B cell (primary cell): ENCODE measurements around the gene RGCC. TPM values are rescaled to one million over a fixed set of nuclear protein-coding genes. Genes with fewer than 3 reads are reported as not detected.

ENCODE experiments used
- ATAC-seq: fragments of 200-7000 bp; cut with Tn5 transposase; one replicate; pipeline ENCODE4 v1.10.0; 2021; ENCODE audit warnings: low read depth, mild to moderate bottlenecking, moderate number of reproducible peaks, moderate library complexity
- CTCF ChIA-PET: fragments of 350-600 bp; sonication (Branson Sonifier 250); formaldehyde crosslinking; loops from one replicate; lab custom pipeline; 2021; ENCODE audit warnings: antibody characterized with exemption, inconsistent platforms; lab: Charles Lee
- POLR2A ChIA-PET: fragments of 350-600 bp; sonication (Branson Sonifier 250); formaldehyde crosslinking; loops from one replicate; lab custom pipeline; 2021; ENCODE audit warnings: antibody characterized with exemption; lab: Charles Lee
- DNase-seq: peaks from one replicate; pipeline ENCODE4 v3.0.0; 2013
- H2AFZ ChIP-seq: 2 replicates; pipeline ENCODE4 v1.6.1; 2012; ENCODE audit warnings: mild to moderate bottlenecking, low read depth, low read length; ENCODE audit not compliant: insufficient read depth, poor library complexity, severe bottlenecking
- H3K27ac ChIP-seq, 2 donors: 1 replicate in 1 of 2; 2 replicates in 1 of 2; pipeline ENCODE4 v1.5.1; 2012 to 2013; ENCODE audit warnings: low read length in 2 of 2, mild to moderate bottlenecking in 2 of 2, moderate library complexity in 1 of 2
- H3K27me3 ChIP-seq, 4 experiments: fragments of 200-600 bp in 1 of 4; sonication (generic) in 1 of 4; replicated peaks in 1 of 4; 1 replicate in 2 of 4; 2 replicates in 2 of 4; pipeline versions ENCODE4 v1.6.1 to v1.7.0; 2013 to 2016; ENCODE audit warnings: low read length in 3 of 4, mild to moderate bottlenecking in 2 of 4, mixed read lengths in 1 of 4, moderate library complexity in 1 of 4; ENCODE audit not compliant: insufficient read depth in 4 of 4, control insufficient read depth in 3 of 4; ENCODE audit errors: control extremely low read depth in 1 of 4
- H3K36me3 ChIP-seq, 2 experiments: replicated peaks in 1 of 2; 1 replicate in 1 of 2; 2 replicates in 1 of 2; pipeline versions ENCODE4 v1.6.1 to v1.7.1; 2013; ENCODE audit warnings: low read length in 1 of 2; ENCODE audit not compliant: insufficient read depth in 2 of 2, control insufficient read depth in 1 of 2; ENCODE audit errors: control extremely low read depth in 1 of 2, extremely low read depth in 1 of 2
- H3K4me1 ChIP-seq, 2 donors: fragments of 200-600 bp in 1 of 2; sonication (generic) in 1 of 2; 1 replicate in 1 of 2; 2 replicates in 1 of 2; pipeline versions ENCODE4 v1.5.1 to v1.6.1; 2013 to 2017; ENCODE audit warnings: low read length in 2 of 2; ENCODE audit not compliant: control insufficient read depth in 2 of 2, insufficient read depth in 2 of 2
- H3K4me2 ChIP-seq: replicated peaks from 2 replicates; pipeline ENCODE3; 2012; ENCODE audit warnings: mild to moderate bottlenecking, low read depth, low read length; ENCODE audit not compliant: poor library complexity, severe bottlenecking
- H3K4me3 ChIP-seq, 5 experiments: fragments of 200-600 bp in 1 of 5; sonication (generic) in 1 of 5; 1 replicate in 3 of 5; 2 replicates in 2 of 5; pipeline versions ENCODE4 v1.5.1 to v1.7.0; 2011 to 2016; ENCODE audit warnings: low read length in 4 of 5, mild to moderate bottlenecking in 4 of 5, low read depth in 2 of 5, control low read depth in 1 of 5, moderate library complexity in 1 of 5; ENCODE audit not compliant: insufficient read depth in 1 of 5; ENCODE audit errors: control extremely low read depth in 1 of 5, extremely low read depth in 1 of 5
- H3K79me2 ChIP-seq: fragments of 200-600 bp; sonication (generic); one replicate; pipeline ENCODE4 v1.6.0; 2016; ENCODE audit warnings: low read length; ENCODE audit not compliant: control insufficient read depth, insufficient read depth
- H3K9ac ChIP-seq: fragments of 200-600 bp; sonication (generic); 2 replicates; pipeline ENCODE4 v1.6.1; 2017; ENCODE audit warnings: mild to moderate bottlenecking, low read length, moderate library complexity
- H3K9me3 ChIP-seq, 3 donors: one replicate each; pipeline versions ENCODE4 v1.6.1 to v1.7.1; 2013; ENCODE audit warnings: low read length in 2 of 3; ENCODE audit not compliant: control insufficient read depth in 2 of 3, insufficient read depth in 1 of 3; ENCODE audit errors: control extremely low read depth in 1 of 3
- H4K20me1 ChIP-seq: 2 replicates; pipeline ENCODE4 v1.6.0; 2012; ENCODE audit warnings: mild to moderate bottlenecking, low read length; ENCODE audit not compliant: insufficient read depth, control insufficient read depth, poor library complexity, severe bottlenecking
- H3K27ac Mint-ChIP-seq: one replicate; pipeline ENCODE4 v1.8.0; 2021; ENCODE audit warnings: mixed read lengths
- H3K27me3 Mint-ChIP-seq: one replicate; pipeline ENCODE4 v1.8.0; 2021; ENCODE audit warnings: mixed read lengths
- H3K4me1 Mint-ChIP-seq: one replicate; pipeline ENCODE4 v1.8.0; 2021; ENCODE audit warnings: mixed read lengths
- H3K4me3 Mint-ChIP-seq: one replicate; pipeline ENCODE4 v1.8.0; 2021; ENCODE audit warnings: mixed read lengths
- H3K9me3 Mint-ChIP-seq: one replicate; pipeline ENCODE4 v1.8.0; 2022; ENCODE audit warnings: mixed read lengths; ENCODE audit not compliant: insufficient read depth
- EZH2 ChIP-seq: IDR thresholded peaks from 2 replicates; pipeline ENCODE4 v1.6.1; 2012; ENCODE audit warnings: borderline replicate concordance, low read depth, mild to moderate bottlenecking, moderate library complexity, low read length; ENCODE audit not compliant: insufficient read depth, poor library complexity, severe bottlenecking
- WGBS: methylation state at CpG from one replicate; pipeline ENCODE4 v1.1.5; 2013; ENCODE audit warnings: missing lambda C conversion rate; ENCODE audit not compliant: insufficient coverage; 5-methylcytosine and 5-hydroxymethylcytosine counted together
- intact Hi-C: fragments of 100-400 bp; cut with micrococcal nuclease; formaldehyde crosslinking; loops from one replicate; pipeline ENCODE4 v1.10.0; 2022
- polyA plus RNA-seq: library from polyadenylated mRNA; depleted of rRNA; stranded (reverse); fragments of >200 nt; gene quantifications from 2 replicates; pipeline ENCODE4 v1.2.3, GENCODE V29; 2012
- total RNA-seq, 2 donors: library from RNA; stranded (reverse); fragments of 120-200 nt in 1 of 2; gene quantifications; 1 replicate in 1 of 2; 2 replicates in 1 of 2; pipeline versions ENCODE4 v1.2.3 to v1.2.4, GENCODE V29; 2013 to 2022
- TF ChIP-seq, protein P1 (sequence below): fragments of 200-600 bp; IDR thresholded peaks from one replicate; pipeline ENCODE4 v1.8.0; 2022; ENCODE audit warnings: antibody characterized with exemption, mild to moderate bottlenecking

Gene RGCC
- total and polyA plus RNA-seq, 2 donors (not counting 1 experiment from before 2014, with no cell fraction given) = 8.0 to 16.0 TPM

- peaks cover 12% of the 10 kb centered on the region for H4K20me1 ChIP-seq
- ATAC-seq (no peak), DNase-seq (peak; percentile 68)
- no peak overlapping the region for H3K27ac ChIP-seq
- Mint-ChIP-seq H3K9me3 (no peaks in the 10 kb centered on the region), H3K4me3 (peak overlapping the region; percentile 76), H3K4me1 (peaks cover 46% of the 10 kb centered on the region), H3K27me3 (peaks cover 38% of the 10 kb centered on the region), H3K27ac (no peak overlapping the region)
- H3K9me3 ChIP-seq = peaks cover 0 to 12% (median 0%) of the 10 kb centered on the region in 3 donors
- H2AFZ ChIP-seq = peak overlapping the region; percentile 71
- peaks cover 0 to 48% (median 15%) of the 10 kb centered on the region in 4 experiments for H3K27me3 ChIP-seq
- TF ChIP-seq, protein P1, sequence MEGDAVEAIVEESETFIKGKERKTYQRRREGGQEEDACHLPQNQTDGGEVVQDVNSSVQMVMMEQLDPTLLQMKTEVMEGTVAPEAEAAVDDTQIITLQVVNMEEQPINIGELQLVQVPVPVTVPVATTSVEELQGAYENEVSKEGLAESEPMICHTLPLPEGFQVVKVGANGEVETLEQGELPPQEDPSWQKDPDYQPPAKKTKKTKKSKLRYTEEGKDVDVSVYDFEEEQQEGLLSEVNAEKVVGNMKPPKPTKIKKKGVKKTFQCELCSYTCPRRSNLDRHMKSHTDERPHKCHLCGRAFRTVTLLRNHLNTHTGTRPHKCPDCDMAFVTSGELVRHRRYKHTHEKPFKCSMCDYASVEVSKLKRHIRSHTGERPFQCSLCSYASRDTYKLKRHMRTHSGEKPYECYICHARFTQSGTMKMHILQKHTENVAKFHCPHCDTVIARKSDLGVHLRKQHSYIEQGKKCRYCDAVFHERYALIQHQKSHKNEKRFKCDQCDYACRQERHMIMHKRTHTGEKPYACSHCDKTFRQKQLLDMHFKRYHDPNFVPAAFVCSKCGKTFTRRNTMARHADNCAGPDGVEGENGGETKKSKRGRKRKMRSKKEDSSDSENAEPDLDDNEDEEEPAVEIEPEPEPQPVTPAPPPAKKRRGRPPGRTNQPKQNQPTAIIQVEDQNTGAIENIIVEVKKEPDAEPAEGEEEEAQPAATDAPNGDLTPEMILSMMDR = peak; percentile 75
- no peak for TF ChIP-seq EZH2
- peak overlapping the region; percentile 3 to 71 (median 60) for H3K4me3 ChIP-seq
- intact Hi-C loops = loop anchor here (5.0 to 10.0 kb wide), 3 partner anchors 146 to 586 kb away; partner anchors contain the start of genes DGKH and VWA8
- no peaks in the 10 kb centered on the region for H3K79me2 ChIP-seq
- H3K36me3 ChIP-seq = no peaks in the 10 kb centered on the region
- CTCF ChIA-PET = interaction anchor here (0.7 to 1.9 kb wide), 11 partner anchors 12 to 356 kb away, joined by 3 to 8 read pairs (median 3); no protein-coding TSS in a partner anchor
- H3K4me1 ChIP-seq = peaks cover 44 to 46% of the 10 kb centered on the region in 2 donors
- WGBS = 42% methylated on average over 3 of the region's 4 CpGs
- H3K4me2 ChIP-seq = peak overlapping the region; percentile 99
- H3K9ac ChIP-seq = peak overlapping the region; percentile 75
- POLR2A ChIA-PET = interaction anchor here (0.6 kb wide), 1 partner anchor 1390 kb away, joined by 4 read pairs; no protein-coding TSS in a partner anchor
These were observed 1.5 kb downstream of the RGCC start for GRCh38 chr13:41458761-41459431.
